H1 (cell line): ENCODE results near the gene SUGT1. TPM values are rescaled to one million over a fixed set of nuclear protein-coding genes. Genes with fewer than 3 reads are reported as not detected.
A peak's percentile ranks its signal among the peaks of the same experiment; 100 is the strongest.

Source experiments
- CTCF ChIA-PET: fragments of 300-600 bp; sonication (Branson Sonifier 250); formaldehyde crosslinking; loops from one replicate; lab custom pipeline; 2021; ENCODE audit not compliant: partially characterized antibody; lab: Charles Lee
- POLR2A ChIA-PET: fragments of 300-600 bp; sonication (Branson Sonifier 250); formaldehyde crosslinking; loops from one replicate; lab custom pipeline; 2021; ENCODE audit warnings: inconsistent platforms; ENCODE audit not compliant: partially characterized antibody; lab: Charles Lee
- DNase-seq, 2 experiments: peaks; one replicate each; pipeline versions ENCODE4 v3.0.0 to v3.0.0-alpha.2; 2010 to 2022; ENCODE audit warnings: low spot score in 2 of 2, low read depth in 1 of 2, mixed read lengths in 1 of 2
- FAIRE-seq: peaks from 2 replicates; lab custom pipeline; 2011; peaks lifted over from hg19 to GRCh38; lab: Jason Lieb, UNC
- H2AFZ ChIP-seq: 2 replicates; pipeline ENCODE4 v1.8.1; 2012; ENCODE audit warnings: low read length, inconsistent platforms
- H2AK5ac ChIP-seq: 2 replicates; pipeline ENCODE4 v1.6.1; 2013; ENCODE audit warnings: low read depth, low read length
- H2BK120ac ChIP-seq: replicated peaks from 2 replicates; pipeline ENCODE3; 2013; ENCODE audit warnings: low read depth, low read length, inconsistent platforms
- H2BK12ac ChIP-seq: 2 replicates; pipeline ENCODE4 v1.6.1; 2013; ENCODE audit warnings: low read depth, low read length
- H2BK15ac ChIP-seq: 2 replicates; pipeline ENCODE4 v1.6.1; 2013; ENCODE audit warnings: low read length
- H2BK20ac ChIP-seq: 2 replicates; pipeline ENCODE4 v1.6.1; 2013; ENCODE audit warnings: low read length
- H2BK5ac ChIP-seq: 2 replicates; pipeline ENCODE4 v1.6.1; 2013; ENCODE audit warnings: low read depth, low read length
- H3K14ac ChIP-seq: 2 replicates; pipeline ENCODE4 v1.6.1; 2013; ENCODE audit warnings: inconsistent platforms; ENCODE audit not compliant: insufficient read length
- H3K18ac ChIP-seq: 2 replicates; pipeline ENCODE4 v1.6.1; 2013; ENCODE audit warnings: low read length; ENCODE audit errors: extremely low read depth
- H3K23ac ChIP-seq: 2 replicates; pipeline ENCODE4 v1.6.1; 2013; ENCODE audit warnings: inconsistent platforms; ENCODE audit not compliant: insufficient read length
- H3K23me2 ChIP-seq: 2 replicates; pipeline ENCODE4 v1.6.1; 2013; ENCODE audit warnings: low read depth, low read length
- H3K27ac ChIP-seq: 2 replicates; pipeline ENCODE4 v1.6.1; 2011; ENCODE audit warnings: low read depth, low read length, inconsistent platforms
- H3K27me3 ChIP-seq, 4 experiments: replicated peaks in 1 of 4; 1 replicate in 1 of 4; 2 replicates in 3 of 4; pipeline versions ENCODE4 v1.6.1 to v1.8.1; 2011 to 2013; ENCODE audit warnings: low read length in 3 of 4, mild to moderate bottlenecking in 3 of 4, inconsistent platforms in 2 of 4, mixed read lengths in 2 of 4, moderate library complexity in 1 of 4; ENCODE audit not compliant: control insufficient read depth in 3 of 4, insufficient read depth in 3 of 4; ENCODE audit errors: extremely low read depth in 1 of 4
- H3K36me3 ChIP-seq, 4 experiments: 2 replicates each; pipeline versions ENCODE4 v1.6.1 to v1.8.1; 2011 to 2013; ENCODE audit warnings: mild to moderate bottlenecking in 4 of 4, low read length in 3 of 4, moderate library complexity in 2 of 4, control low read depth in 1 of 4, inconsistent platforms in 1 of 4; ENCODE audit not compliant: insufficient read depth in 4 of 4, control insufficient read depth in 2 of 4
- H3K4ac ChIP-seq: replicated peaks from 2 replicates; pipeline ENCODE3; 2013; ENCODE audit warnings: low read length, low read depth, mixed read lengths, inconsistent platforms; ENCODE audit not compliant: insufficient read length
- H3K4me1 ChIP-seq, 4 experiments: replicated peaks in 1 of 4; 1 replicate in 1 of 4; 2 replicates in 3 of 4; pipeline versions ENCODE4 v1.6.1 to v1.8.1; 2011 to 2013; ENCODE audit warnings: low read length in 3 of 4, inconsistent platforms in 2 of 4, mixed read lengths in 1 of 4; ENCODE audit not compliant: insufficient read depth in 4 of 4, control insufficient read depth in 3 of 4
- H3K4me2 ChIP-seq, 2 experiments: 2 replicates each; pipeline versions ENCODE4 v1.6.1 to v1.8.1; 2011 to 2013; ENCODE audit warnings: low read depth in 2 of 2, low read length in 2 of 2, control low read depth in 1 of 2, inconsistent platforms in 1 of 2, mild to moderate bottlenecking in 1 of 2; ENCODE audit not compliant: insufficient read depth in 1 of 2
- H3K4me3 ChIP-seq, 4 experiments: fragments of 200-600, 300-600 bp in 1 of 4; sonication (generic), shearing (Covaris generic), sonication (Bioruptor Twin) in 1 of 4; 2 replicates each; pipeline versions ENCODE4 v1.5.1 to v1.8.1; 2011 to 2016; ENCODE audit warnings: low read length in 4 of 4, low read depth in 3 of 4, control low read depth in 2 of 4, inconsistent platforms in 2 of 4, mild to moderate bottlenecking in 2 of 4, mixed read lengths in 1 of 4, moderate library complexity in 1 of 4; ENCODE audit not compliant: insufficient read depth in 2 of 4; ENCODE audit errors: extremely low read depth in 1 of 4
- H3K56ac ChIP-seq: replicated peaks from 2 replicates; pipeline ENCODE3; 2013; ENCODE audit warnings: low read depth, mild to moderate bottlenecking, mixed read lengths, low read length, inconsistent platforms; ENCODE audit not compliant: insufficient read length
- H3K79me1 ChIP-seq: 2 replicates; pipeline ENCODE4 v1.6.1; 2013; ENCODE audit warnings: low read depth, low read length, control low read depth
- H3K79me2 ChIP-seq, 2 experiments: 2 replicates each; pipeline versions ENCODE4 v1.6.1 to v1.8.1; 2012 to 2013; ENCODE audit warnings: low read length in 2 of 2, mild to moderate bottlenecking in 2 of 2, inconsistent platforms in 1 of 2; ENCODE audit not compliant: insufficient read depth in 2 of 2, control insufficient read depth in 1 of 2
- H3K9ac ChIP-seq, 4 experiments: replicated peaks in 1 of 4; 1 replicate in 1 of 4; 2 replicates in 3 of 4; pipeline versions ENCODE4 v1.6.1 to v1.8.1; 2011 to 2013; ENCODE audit warnings: low read depth in 3 of 4, low read length in 3 of 4, control low read depth in 2 of 4, mild to moderate bottlenecking in 2 of 4, moderate library complexity in 2 of 4, inconsistent platforms in 1 of 4; ENCODE audit errors: extremely low read depth in 1 of 4
- H3K9me3 ChIP-seq, 2 experiments: 2 replicates each; pipeline versions ENCODE4 v1.6.1 to v1.8.1; 2012 to 2013; ENCODE audit warnings: mild to moderate bottlenecking in 2 of 2, moderate library complexity in 2 of 2, control low read depth in 1 of 2, inconsistent platforms in 1 of 2, low read depth in 1 of 2, low read length in 1 of 2, mixed read lengths in 1 of 2; ENCODE audit not compliant: insufficient read depth in 2 of 2
- H4K20me1 ChIP-seq, 2 experiments: replicated peaks in 1 of 2; 2 replicates each; pipeline versions ENCODE3 to v1.8.1; 2011 to 2013; ENCODE audit warnings: inconsistent platforms in 2 of 2, low read length in 2 of 2, mild to moderate bottlenecking in 1 of 2; ENCODE audit not compliant: insufficient read depth in 2 of 2, control insufficient read depth in 1 of 2
- H4K5ac ChIP-seq: 2 replicates; pipeline ENCODE4 v1.6.1; 2013; ENCODE audit warnings: low read length, low read depth, mixed read lengths, inconsistent platforms; ENCODE audit not compliant: insufficient read length
- H4K8ac ChIP-seq: 2 replicates; pipeline ENCODE4 v1.8.0; 2013; ENCODE audit warnings: mild to moderate bottlenecking, moderate library complexity, low read length, inconsistent platforms; ENCODE audit not compliant: insufficient read depth; ENCODE audit errors: extremely low read depth
- H4K91ac ChIP-seq: replicated peaks from 2 replicates; pipeline ENCODE3; 2013; ENCODE audit warnings: low read length, mixed read lengths, inconsistent platforms; ENCODE audit not compliant: insufficient read length
- SP1 ChIP-seq: IDR thresholded peaks from 2 replicates; pipeline ENCODE4 v1.6.1; 2011; ENCODE audit warnings: low read depth, low read length
- WGBS, 2 experiments: shearing (Covaris generic) in 1 of 2; methylation state at CpG; one replicate each; pipeline versions ENCODE4 v1.1.6 to v1.1.7; 2013 to 2015; ENCODE audit warnings: low lambda C conversion rate in 2 of 2, mixed read lengths in 2 of 2, inconsistent platforms in 1 of 2, low coverage in 1 of 2, missing lambda C conversion rate in 1 of 2; ENCODE audit not compliant: insufficient replicate concordance in 2 of 2, insufficient coverage in 1 of 2, insufficient read length in 1 of 2; ENCODE audit errors: extremely low coverage in 1 of 2, missing lambda C conversion rate in 1 of 2; 5-methylcytosine and 5-hydroxymethylcytosine counted together
- polyA plus RNA-seq, 7 experiments: library from polyadenylated mRNA; depleted of rRNA in 3 of 7; stranded (reverse) in 5 of 7; unstranded in 2 of 7; fragments of >200 nt in 5 of 7; fragments of 200-250 nt in 2 of 7; gene quantifications; 1 replicate in 5 of 7; 2 replicates in 1 of 7; 4 replicates in 1 of 7; pipeline versions ENCODE4 v1.2.1 to v1.2.3, GENCODE V29; 2011 to 2013; ENCODE audit warnings: missing spikeins in 2 of 7, mixed read lengths in 2 of 7
- total RNA-seq: library from RNA; stranded (reverse); fragmentation: NEBNext Ultra II Directional; extraction: Animal tissue kit (Norgen Biotek cat#: 25700); gene quantifications from 2 replicates; pipeline ENCODE4 v1.2.1, GENCODE V29; 2021
- TF ChIP-seq, protein P1 (sequence below), 3 experiments: IDR thresholded peaks; 1 replicate in 2 of 3; 2 replicates in 1 of 3; pipeline versions ENCODE4 v1.5.1 to v1.6.1; 2011; ENCODE audit warnings: low read length in 3 of 3, mild to moderate bottlenecking in 3 of 3, inconsistent platforms in 2 of 3, low read depth in 1 of 3, moderate library complexity in 1 of 3; ENCODE audit not compliant: insufficient read depth in 1 of 3; ENCODE audit errors: control extremely low read depth in 1 of 3

Gene SUGT1
- total and polyA plus RNA-seq, 2 of the 8 experiments (the other 6 are each of a cell fraction or from before 2014, with no cell fraction given): 21.0 to 99.4 TPM

- Histone ChIP-seq H3K23ac (no peak overlapping the region), H2BK120ac (no peak overlapping the region), H3K9me3 (no peaks in the 10 kb centered on the region), H4K20me1 (no peaks in the 10 kb centered on the region), H2AK5ac (no peak overlapping the region), H3K36me3 (peaks cover 0 to 41% (median 7%) of the 10 kb centered on the region in 4 experiments; a peak in 6 of 8 replicates), H3K23me2 (no peaks in the 10 kb centered on the region), H3K18ac (no peak overlapping the region), H3K4me3 (no peak overlapping the region), H4K8ac (no peak overlapping the region), H3K56ac (no peak overlapping the region), H4K5ac (no peak overlapping the region), H3K27me3 (no peaks in the 10 kb centered on the region), H3K4me1 (peaks cover 2 to 5% (median 3%) of the 10 kb centered on the region in 4 experiments; a peak in 5 of 7 replicates), H3K4ac (no peak overlapping the region), H3K14ac (no peak overlapping the region), H3K79me2 (no peaks in the 10 kb centered on the region), H2BK5ac (no peak overlapping the region), H2AFZ (no peak overlapping the region), H3K27ac (no peak overlapping the region), H3K4me2 (no peak overlapping the region), H3K79me1 (no peaks in the 10 kb centered on the region), H2BK15ac (no peak overlapping the region), H3K9ac (no peak overlapping the region), H2BK12ac (no peak overlapping the region), H4K91ac (no peak overlapping the region), H2BK20ac (no peak overlapping the region)
- ChIA-PET POLR2A (no interaction called here), CTCF (interaction anchor here (0.8 to 1.6 kb wide), 4 partner anchors 13 to 101 kb away, joined by 3 to 9 read pairs (median 4); no protein-coding TSS in a partner anchor)
- no peak for DNase-seq
- WGBS, 2 experiments: 80% methylated on average over 1 of the region's 1 CpG; no CpG with 5 or more reads in 1 of the 2 experiments
- TF ChIP-seq, protein P1, sequence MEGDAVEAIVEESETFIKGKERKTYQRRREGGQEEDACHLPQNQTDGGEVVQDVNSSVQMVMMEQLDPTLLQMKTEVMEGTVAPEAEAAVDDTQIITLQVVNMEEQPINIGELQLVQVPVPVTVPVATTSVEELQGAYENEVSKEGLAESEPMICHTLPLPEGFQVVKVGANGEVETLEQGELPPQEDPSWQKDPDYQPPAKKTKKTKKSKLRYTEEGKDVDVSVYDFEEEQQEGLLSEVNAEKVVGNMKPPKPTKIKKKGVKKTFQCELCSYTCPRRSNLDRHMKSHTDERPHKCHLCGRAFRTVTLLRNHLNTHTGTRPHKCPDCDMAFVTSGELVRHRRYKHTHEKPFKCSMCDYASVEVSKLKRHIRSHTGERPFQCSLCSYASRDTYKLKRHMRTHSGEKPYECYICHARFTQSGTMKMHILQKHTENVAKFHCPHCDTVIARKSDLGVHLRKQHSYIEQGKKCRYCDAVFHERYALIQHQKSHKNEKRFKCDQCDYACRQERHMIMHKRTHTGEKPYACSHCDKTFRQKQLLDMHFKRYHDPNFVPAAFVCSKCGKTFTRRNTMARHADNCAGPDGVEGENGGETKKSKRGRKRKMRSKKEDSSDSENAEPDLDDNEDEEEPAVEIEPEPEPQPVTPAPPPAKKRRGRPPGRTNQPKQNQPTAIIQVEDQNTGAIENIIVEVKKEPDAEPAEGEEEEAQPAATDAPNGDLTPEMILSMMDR (IDR thresholded peaks at IDR 0.05; ENCODE audit: control extremely low read depth in 1 of 3, insufficient read depth in 1 of 3, low read depth in 1 of 3, low read length in 3 of 3): peak in 1 of 3 experiments; percentile 24; a peak in 1 of 4 replicates
- no peak for TF ChIP-seq SP1
- no peak for FAIRE-seq
Measured at GRCh38 chr13:52707375-52707774, 54.7 kb downstream of the SUGT1 start.
